HG03108 (cell line): ENCODE results near the gene MOCOS.

Experiments used
- ATAC-seq: cut with Tn5 transposase; IDR thresholded peaks from one replicate; pipeline ENCODE4 v1.9.1; 2021; ENCODE audit warnings: moderate library complexity; ENCODE audit not compliant: unreplicated experiment

MOCOS gene

DNA sequence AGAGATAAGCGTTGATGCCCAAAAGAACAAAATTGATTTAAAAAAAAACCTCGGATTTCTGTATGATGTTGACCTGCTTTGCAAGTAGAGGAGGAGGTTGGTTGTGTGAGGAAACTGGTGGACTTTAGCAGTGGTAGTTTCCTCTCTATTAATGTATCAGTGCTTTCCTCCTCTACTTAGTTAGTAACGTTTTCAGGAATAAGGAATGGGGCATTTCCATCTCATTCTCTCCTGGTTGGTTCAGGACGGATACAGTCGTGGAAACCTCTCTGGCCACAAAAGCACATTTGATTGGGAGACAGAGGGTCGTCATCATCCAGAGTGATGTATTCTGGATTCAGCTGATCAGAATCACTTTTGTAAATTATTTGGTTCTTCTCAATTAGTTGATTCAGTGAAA is 111.7 kb downstream of the MOCOS start:
- no peak for ATAC-seq

DNA sequence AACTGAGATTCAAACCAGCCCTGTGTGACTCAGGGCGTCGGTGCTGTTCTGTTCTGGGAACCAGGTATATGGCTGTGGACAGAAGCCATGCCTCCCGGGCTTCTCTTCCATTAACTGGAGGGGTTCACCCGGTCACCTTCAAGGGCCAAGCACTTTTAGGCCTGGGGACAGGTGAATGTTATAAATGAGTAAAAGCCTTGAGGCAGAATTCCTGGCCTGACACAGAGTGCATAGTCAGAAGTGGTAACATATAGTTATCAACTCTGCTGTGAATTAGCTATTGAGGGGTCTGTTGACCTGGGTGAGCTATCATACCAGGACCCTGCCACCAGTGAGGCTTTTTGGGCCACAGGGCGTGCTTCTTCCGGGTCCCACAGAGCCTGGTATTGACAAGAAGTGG is 112.9 kb downstream of the MOCOS start:
- ATAC-seq = no peak

DNA sequence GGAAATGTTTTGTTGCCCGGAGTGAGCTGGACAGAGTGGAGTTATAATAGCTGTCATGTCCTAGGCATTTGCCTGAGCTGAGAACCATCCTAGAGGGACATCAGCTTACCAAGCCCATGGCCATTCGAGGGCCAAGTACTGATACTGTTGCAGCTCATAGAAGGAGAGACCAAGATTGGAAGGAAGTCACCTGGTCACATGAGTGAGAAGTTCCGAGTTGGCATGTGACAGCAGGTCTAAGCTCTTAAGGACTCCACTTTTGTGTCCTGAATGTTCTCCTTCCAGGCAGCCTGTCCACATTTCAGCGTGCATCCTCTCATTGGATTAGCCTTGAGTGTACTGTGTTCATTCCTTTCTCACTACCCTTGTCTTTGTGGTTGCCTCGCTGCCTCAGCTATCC is 114.6 kb downstream of the MOCOS start:
- ATAC-seq = no peak

DNA sequence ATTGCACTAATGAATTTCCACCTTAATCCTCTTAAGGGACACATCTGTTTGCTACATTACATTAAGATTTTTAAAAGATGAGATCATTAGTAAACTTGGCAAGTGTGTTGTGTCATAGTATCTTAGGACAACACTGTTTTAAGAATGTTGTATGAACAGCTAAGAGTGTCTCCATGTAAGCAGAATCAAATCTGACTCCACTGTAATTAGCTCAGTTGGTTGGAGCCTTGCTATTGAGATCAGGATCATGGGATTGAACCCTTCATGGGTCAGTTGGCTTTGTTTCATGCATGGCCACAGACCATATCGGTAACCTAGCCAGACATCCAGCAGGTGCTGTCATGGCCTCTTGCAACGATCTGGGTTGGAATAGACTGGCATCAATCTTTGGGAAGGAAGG is 115.4 kb downstream of the MOCOS start:
- ATAC-seq = no peak

GRCh38 chr18:36303211-36303844 is 116.0 kb downstream of the MOCOS start:
- ATAC-seq = no peak

DNA sequence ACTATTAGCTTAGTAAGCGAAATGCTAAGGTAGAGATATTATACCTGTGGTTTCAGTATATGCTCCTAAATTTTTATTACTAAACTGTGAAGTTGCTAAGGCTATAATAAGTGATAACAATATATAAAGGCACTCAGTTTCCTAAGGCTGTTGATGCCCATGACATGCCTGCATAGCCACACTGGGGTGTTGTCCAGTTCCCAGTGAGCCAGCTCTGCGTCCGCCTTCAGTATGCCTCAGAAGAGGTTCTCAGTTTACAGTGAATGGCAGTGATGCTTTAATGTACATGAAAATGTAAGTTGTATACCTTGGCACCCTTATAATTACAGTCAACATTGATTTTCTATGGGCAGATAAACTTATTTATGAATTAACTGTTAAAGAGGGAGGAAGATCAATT is 117.4 kb downstream of the MOCOS start:
- no peak for ATAC-seq

- ATAC-seq = no peak
These were observed 118.1 kb downstream of the MOCOS start for GRCh38 chr18:36305375-36305774.

DNA sequence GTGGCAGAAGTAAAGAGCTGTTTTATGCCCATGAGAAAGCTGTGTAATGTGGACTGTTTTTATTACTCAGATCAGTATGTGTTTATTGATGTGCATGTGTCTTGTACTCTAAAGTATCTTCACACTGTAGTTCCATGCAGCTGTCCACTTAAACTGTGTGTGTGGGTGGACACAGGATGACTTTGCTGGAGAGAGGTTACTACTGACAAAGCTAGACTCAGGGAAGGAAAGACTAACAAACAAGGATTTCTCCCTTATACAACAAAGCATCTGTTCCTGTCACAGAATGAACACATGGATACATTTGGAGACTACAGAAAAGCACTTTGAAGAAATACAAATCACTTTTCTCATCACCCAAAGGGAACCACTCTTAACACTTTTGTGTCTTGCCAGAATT is 120.2 kb downstream of the MOCOS start:
- no peak for ATAC-seq

DNA sequence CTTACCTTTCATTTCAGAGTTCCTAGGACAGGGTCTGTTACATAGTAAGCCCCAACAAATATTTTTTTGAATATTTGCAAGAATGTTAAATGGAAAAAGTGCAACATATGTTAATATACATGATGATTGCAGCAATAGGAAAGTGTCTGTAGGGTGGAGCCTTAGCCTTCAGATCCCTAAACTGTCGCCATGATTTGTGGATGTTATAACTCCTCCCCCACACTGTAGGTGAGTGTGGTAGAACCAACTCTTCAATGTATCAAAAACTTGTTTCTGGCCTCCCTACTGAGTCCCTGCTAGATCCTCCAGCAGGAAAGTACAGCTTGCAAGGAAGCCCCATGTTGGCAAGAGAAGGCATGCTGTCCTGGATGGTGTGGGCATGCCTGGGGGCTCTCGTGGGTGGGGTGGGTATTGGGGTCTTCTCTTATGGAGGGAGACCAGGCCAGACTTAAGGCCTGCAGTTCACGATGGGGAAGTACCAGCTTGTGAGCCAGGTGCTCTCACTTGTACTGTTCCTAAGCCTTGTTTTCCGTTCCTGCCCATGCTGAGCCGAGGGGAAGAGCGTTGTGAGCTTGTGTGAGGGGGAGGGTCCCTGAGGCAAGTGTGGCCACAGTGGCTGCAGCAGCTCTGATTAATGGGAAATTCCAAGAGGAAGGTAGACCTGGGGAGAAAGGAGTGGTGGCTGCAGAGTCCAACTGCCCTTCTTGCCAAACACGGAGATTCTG is 121.6 kb downstream of the MOCOS start:
- ATAC-seq = no peak

GRCh38 chr18:36309436-36310391 is 122.4 kb downstream of the MOCOS start:
- no peak for ATAC-seq

- no peak for ATAC-seq
These were observed 123.8 kb downstream of the MOCOS start for GRCh38 chr18:36311026-36311570.

- ATAC-seq = no peak
These were observed 125.6 kb downstream of the MOCOS start for GRCh38 chr18:36312806-36313395.

DNA sequence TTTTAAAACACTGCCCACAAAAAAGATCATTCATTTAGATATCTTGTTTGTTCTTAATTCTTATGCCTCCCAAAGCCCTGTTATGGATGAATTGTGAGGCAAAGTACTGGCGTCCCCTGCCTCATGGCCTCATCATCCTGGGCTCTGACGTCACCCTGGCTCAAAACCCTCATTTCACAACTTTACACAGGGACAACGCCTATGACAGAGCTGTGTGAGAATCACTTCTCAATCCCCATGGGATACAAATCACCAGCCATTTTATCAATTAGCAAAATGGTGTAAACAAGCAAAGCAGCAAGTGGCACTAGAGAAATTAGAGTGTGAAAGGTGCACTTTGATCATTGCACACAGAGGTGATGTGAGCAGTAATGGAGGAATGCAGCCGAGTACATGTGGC is 126.8 kb downstream of the MOCOS start:
- no peak for ATAC-seq

- ATAC-seq = no peak
These were observed 127.5 kb downstream of the MOCOS start for GRCh38 chr18:36314754-36315153.

DNA sequence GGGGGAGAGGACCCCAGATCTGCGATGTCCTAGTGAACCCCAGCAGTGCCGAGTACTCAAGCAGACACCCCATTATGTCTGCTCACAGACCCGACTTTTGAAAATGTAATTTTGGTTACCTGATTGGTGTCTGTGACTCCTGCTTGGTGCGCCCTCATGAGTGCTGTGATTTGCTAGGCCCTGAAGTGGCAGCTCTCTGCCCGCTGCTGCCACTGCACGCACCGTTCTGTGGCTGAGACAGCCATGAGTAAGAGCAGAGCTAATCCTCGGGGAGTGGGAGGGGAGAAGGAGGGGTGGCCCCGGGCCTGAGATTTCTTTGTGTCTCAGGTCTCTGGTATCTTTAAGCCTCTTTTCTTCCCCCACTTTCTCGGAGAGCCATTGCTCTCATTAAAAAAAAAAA is 128.4 kb downstream of the MOCOS start:
- ATAC-seq = no peak

DNA sequence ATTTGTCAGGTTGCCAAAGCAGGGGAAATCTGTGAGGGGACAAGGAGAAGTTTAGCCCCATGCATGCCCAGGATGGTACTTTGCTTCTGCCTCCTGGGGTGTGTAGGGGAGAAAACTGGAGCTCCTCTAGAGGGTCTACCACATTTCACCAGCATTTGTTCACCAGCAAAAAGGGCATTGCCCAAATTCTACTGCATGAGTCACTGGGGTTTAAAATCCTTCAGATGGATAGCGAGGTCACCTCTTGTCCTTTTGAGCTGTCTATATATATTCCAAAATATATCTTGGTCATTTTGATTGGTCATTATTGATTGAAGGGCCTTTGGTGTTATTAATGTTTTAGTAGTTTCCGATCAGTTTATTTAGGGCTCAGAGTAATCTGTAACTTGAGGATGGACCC is 128.9 kb downstream of the MOCOS start:
- ATAC-seq = no peak
